Parietal lobe (tissue), 1 donor: ENCODE data around the gene ADAMTS20. TPM values are rescaled to one million over a fixed set of nuclear protein-coding genes. Genes with fewer than 3 reads are reported as not detected.

Source experiments
- total RNA-seq: library from RNA; depleted of rRNA; stranded (reverse); fragments of >200 nt; gene quantifications from one replicate; pipeline ENCODE4 v1.2.3, GENCODE V29; 2014

ADAMTS20 gene
- 0.94 TPM for total RNA-seq

GRCh38 chr12:43551971-43552559, at the start of gene ADAMTS20:
Gene ADAMTS20, minus strand, starts transcription at chr12:43552203. Its CDS starts 282 bp downstream, at chr12:43551921.

Other genes starting within 250 kb of the ADAMTS20 start
- gene PUS7L, start 206.6 kb upstream of the ADAMTS20 start, total RNA-seq, result 49.8 TPM
- gene IRAK4, start 206.7 kb upstream of the ADAMTS20 start, total RNA-seq, result 7.5 TPM